Erythroblast (primary cell): Measurements from ENCODE around the gene SPATA6L.

Source experiments
- GATA1 ChIP-seq: IDR thresholded peaks from 2 replicates; pipeline ENCODE4 v1.6.1; 2011; ENCODE audit warnings: low read depth, mild to moderate bottlenecking, control low read depth, low read length, moderate library complexity
- POLR2A ChIP-seq: IDR thresholded peaks from 2 replicates; pipeline ENCODE4 v1.6.1; 2011; ENCODE audit warnings: mild to moderate bottlenecking, low read length

- TF ChIP-seq POLR2A, result no peak
- no peak for TF ChIP-seq GATA1
Observed at GRCh38 chr9:4581035-4581760, 85.1 kb downstream of the SPATA6L start.
